HG03064 (cell line): ENCODE data around the gene RPUSD1.
A peak's percentile ranks its signal among the peaks of the same experiment; 100 is the strongest.
"Not testable (repeated sequence)": the region's sequence is repeated elsewhere in the genome, so short reads cannot be mapped to it uniquely, and the experiment has no call there.

ENCODE experiments used
- ATAC-seq: cut with Tn5 transposase; IDR thresholded peaks from one replicate; pipeline ENCODE4 v1.9.1; 2021; ENCODE audit warnings: low read depth; ENCODE audit not compliant: unreplicated experiment

RPUSD1 gene

GRCh38 chr16:751152-752006, 36.8 kb downstream of the RPUSD1 start:
- no peak for ATAC-seq

- no peak for ATAC-seq
These were observed 37.7 kb downstream of the RPUSD1 start for GRCh38 chr16:750485-750884.

- no peak for ATAC-seq
These were observed 39.2 kb downstream of the RPUSD1 start for GRCh38 chr16:749010-749409.

- ATAC-seq: no peak
These were observed 40.0 kb downstream of the RPUSD1 start for GRCh38 chr16:747978-748746.

- ATAC-seq: no peak
These were observed 41.5 kb downstream of the RPUSD1 start for GRCh38 chr16:746637-747036.

DNA sequence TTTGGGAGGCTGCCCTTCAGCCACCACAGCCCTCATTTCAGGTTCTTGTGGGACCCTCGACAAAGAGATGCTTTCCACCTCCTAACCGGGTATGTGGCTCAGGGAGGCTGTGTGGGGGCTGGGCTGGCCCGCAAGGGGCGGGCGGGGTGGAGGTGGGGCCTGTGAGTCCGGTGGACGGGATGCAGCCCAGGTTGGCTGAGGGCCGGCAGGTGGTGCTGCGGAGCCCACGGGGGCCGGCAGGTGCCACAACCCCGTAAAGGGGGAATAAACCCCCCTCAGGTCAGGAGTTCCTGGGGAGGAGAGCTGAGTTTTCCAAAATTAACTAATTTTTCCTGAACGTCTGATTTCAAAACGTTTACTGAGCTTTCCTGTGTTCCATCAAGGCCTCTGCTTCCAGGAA, 42.4 kb downstream of the RPUSD1 start:
- no peak for ATAC-seq

- no peak for ATAC-seq
These were observed 44.2 kb downstream of the RPUSD1 start for GRCh38 chr16:743794-744500.

DNA sequence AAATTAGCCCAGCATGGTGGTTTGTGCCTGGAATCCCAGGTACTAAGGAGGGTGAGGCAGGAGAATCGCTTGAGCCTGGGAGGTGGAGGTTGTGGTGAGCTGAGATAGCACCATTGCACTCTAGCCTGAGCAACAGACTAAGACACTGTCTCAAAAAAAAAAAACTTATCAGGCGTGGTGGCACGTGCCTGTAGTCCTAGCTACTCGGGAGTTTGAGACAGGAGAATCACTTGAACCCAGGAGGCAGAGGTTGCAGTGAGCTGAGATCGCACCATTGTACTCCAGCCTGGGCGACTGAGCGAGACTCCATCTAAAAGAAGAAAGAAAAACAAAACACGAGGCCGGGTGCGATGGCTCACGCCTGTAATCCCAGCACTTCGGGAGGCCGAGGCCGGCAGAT, 45.3 kb downstream of the RPUSD1 start:
- not testable (repeated sequence) for ATAC-seq

DNA sequence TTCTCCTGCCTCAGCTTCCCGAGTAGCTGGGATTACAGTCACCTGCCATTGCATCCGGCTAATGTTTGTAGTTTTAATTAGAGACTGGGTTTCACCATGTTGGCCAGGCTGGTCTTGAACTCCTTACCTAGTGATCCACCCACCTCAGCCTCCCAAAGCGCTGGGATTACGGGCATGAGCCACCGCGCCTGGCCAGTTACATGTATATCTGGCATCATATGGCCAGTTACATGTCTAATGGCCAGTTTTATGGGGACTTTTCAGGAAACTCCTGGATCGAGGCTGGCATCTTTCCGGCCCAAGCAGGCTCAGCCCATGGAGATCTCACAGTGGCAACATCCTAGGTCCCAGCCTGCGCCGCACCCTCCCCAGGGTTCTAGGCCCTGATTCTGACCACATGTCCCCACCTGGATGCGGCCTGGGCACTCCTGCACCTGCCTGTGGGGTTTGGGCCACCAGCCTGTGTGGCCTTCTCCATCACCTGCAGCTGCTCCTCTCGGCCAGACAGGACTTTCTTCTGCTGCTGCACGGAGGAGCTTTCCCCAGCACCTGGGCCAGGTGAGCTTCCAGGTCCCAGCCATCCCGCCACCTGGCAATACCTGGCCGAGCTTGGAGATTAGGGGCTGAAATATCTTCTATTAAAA, 46.1 kb downstream of the RPUSD1 start:
- ATAC-seq: no peak

GRCh38 chr16:740764-741505, 47.2 kb downstream of the RPUSD1 start, which contains the start of gene CIAO3:
CIAO3 (minus strand) TSS chr16:740997; CDS start chr16:740985, 12 bp downstream.
- peak; percentile 73 for ATAC-seq

GRCh38 chr16:740459-740763, 47.8 kb downstream of the RPUSD1 start:
- peak; percentile 12 for ATAC-seq

- no peak for ATAC-seq
These were observed 48.4 kb downstream of the RPUSD1 start for GRCh38 chr16:739560-740458.

GRCh38 chr16:736936-737481, 51.2 kb downstream of the RPUSD1 start:
- ATAC-seq: no peak

DNA sequence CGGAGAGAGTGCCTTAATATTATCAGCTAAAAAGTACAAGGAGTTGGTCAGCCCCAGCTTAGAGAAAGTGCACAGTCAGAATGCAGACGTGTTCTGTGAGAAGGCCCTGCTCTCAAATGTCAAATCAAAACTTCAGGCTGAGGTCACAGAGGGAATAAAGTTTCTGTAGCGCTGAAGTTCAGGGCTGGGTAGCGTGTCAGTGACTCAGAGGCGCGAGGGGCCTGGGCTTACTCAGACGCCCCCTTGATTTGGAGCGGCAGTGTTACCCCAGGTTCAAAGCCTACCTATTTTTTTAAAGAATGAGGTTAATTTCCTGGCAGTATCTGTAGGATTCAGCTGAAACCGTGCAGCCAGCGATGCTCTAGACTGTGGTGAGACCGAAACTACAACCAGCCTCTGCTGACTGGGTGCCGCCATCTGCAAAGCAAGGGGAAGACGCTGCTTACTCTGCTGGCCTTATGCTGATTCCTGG, 52.2 kb downstream of the RPUSD1 start:
- no peak for ATAC-seq

DNA sequence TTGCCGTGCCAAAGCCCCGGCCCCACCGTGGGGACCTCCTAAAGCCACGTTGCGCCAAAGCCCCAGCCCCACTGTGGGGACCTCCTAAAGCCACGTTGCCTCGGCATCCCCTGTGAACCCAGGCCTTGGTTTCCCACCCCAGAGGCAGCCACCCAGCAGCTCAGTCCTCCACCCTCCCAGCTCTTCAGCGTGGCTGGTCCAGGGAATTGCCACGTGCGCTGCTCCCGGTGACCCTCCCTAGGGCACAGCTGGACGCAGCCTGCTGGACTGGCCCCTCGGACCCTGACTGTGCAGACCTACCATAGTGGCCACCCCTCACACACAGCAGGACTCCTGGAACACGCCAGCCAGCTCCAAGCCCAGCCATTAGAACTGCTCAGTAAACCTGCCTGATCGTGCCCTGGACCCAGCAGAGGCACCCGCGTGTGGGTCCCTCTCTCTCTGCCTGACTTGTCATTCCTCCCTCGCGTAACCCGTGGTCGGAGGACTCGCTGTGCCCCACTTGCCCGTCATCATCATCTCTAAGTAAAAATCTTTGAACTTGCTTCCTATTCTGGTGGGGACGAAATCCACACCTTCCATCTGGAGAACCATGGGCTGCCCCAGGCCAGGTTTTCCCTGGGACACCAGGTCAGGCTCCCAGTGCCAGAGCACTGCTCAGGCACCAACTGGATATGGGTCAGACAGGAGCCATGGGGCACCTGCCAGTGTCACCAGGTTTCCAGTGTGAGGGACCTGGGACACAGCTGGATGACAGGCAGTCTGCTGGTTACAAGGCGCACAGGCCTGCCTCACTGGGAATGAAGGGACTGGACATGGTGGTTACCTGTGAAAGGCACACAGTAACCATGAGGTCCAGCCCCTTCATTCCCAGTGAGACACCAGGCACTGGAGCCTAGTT, 53.0 kb downstream of the RPUSD1 start:
- ATAC-seq: no peak
